Lung (tissue), 12 donors: ENCODE results near the gene IQSEC1. TPM values are rescaled to one million over a fixed set of nuclear protein-coding genes. Genes with fewer than 3 reads are reported as not detected.

Source experiments
- ATAC-seq: fragments of 200-7000 bp; cut with Tn5 transposase; one replicate; pipeline ENCODE4 v1.9.1; 2020; ENCODE audit warnings: moderate number of reproducible peaks; ENCODE audit not compliant: insufficient read depth, low FRiP score
- DNase-seq, 3 donors: peaks; one replicate each; pipeline ENCODE4 v3.0.0-alpha.2; 2013 to 2017
- H3K27ac ChIP-seq, 2 donors: one replicate each; pipeline ENCODE4 v1.5.1; 2013; ENCODE audit warnings: mild to moderate bottlenecking in 2 of 2, moderate library complexity in 2 of 2, control low read depth in 1 of 2, inconsistent platforms in 1 of 2, low read depth in 1 of 2, low read length in 1 of 2
- H3K27me3 ChIP-seq, 3 donors: one replicate each; pipeline ENCODE4 v1.5.1; 2013; ENCODE audit warnings: low read length in 2 of 3; ENCODE audit not compliant: control insufficient read depth in 3 of 3, insufficient read depth in 3 of 3
- H3K36me3 ChIP-seq, 4 donors: one replicate each; pipeline ENCODE4 v1.5.1; 2013; ENCODE audit warnings: low read length in 4 of 4, mild to moderate bottlenecking in 1 of 4, moderate library complexity in 1 of 4; ENCODE audit not compliant: control insufficient read depth in 4 of 4, insufficient read depth in 4 of 4
- H3K4me1 ChIP-seq, 5 donors: one replicate each; pipeline ENCODE4 v1.5.1; 2013; ENCODE audit warnings: low read length in 5 of 5, mild to moderate bottlenecking in 2 of 5, moderate library complexity in 1 of 5; ENCODE audit not compliant: control insufficient read depth in 5 of 5, insufficient read depth in 5 of 5
- H3K4me3 ChIP-seq: one replicate; pipeline ENCODE4 v1.5.1; 2013; ENCODE audit warnings: mild to moderate bottlenecking, control low read depth, moderate library complexity
- H3K9ac ChIP-seq, 2 donors: one replicate each; pipeline ENCODE4 v1.5.1; 2013; ENCODE audit warnings: low read length in 2 of 2, control low read depth in 1 of 2; ENCODE audit not compliant: insufficient read depth in 1 of 2
- H3K9me3 ChIP-seq, 4 donors: one replicate each; pipeline ENCODE4 v1.5.1; 2013; ENCODE audit warnings: low read length in 3 of 4, mild to moderate bottlenecking in 1 of 4, moderate library complexity in 1 of 4; ENCODE audit not compliant: control insufficient read depth in 4 of 4, insufficient read depth in 3 of 4
- CTCF ChIP-seq: IDR thresholded peaks from 2 replicates; pipeline ENCODE4 v1.5.1; 2012; ENCODE audit warnings: mild to moderate bottlenecking; ENCODE audit errors: control extremely low read depth, extremely low read depth
- WGBS, 2 donors: extraction: QIAGEN DNeasy Blood & Tissue Kit; methylation state at CpG; one replicate each; pipeline ENCODE4 v1.1.7; 2013; 5-methylcytosine and 5-hydroxymethylcytosine counted together
- polyA plus RNA-seq, 2 donors: library from polyadenylated mRNA; stranded (reverse); fragments of 200-250 nt; gene quantifications; one replicate each; pipeline ENCODE4 v1.2.1, GENCODE V29; 2013
- total RNA-seq, 2 donors: library from RNA; depleted of rRNA in 1 of 2; stranded (reverse); fragments of >200 nt in 1 of 2; gene quantifications; one replicate each; pipeline ENCODE4 v1.2.1, GENCODE V29; 2014 to 2021
- donor health status: control.
- donor health status: control.
- donor health status: Bipolar disorder and iron deficiency.
- donor health status: healthy.
- donor health status: DM: yes; HTN: yes; CAD: no.

The IQSEC1 gene
- total and polyA plus RNA-seq, 4 donors, result 13.9 to 69.1 (median 31.1) TPM

GRCh38 chr3:13114811-13115575, 41.8 kb upstream of the IQSEC1 start:
- Histone ChIP-seq H3K27me3 (no peaks in the 10 kb centered on the region), H3K4me3 (no peak overlapping the region), H3K4me1 (peaks cover 0 to 10% (median 3%) of the 10 kb centered on the region in 5 donors), H3K27ac (no peak overlapping the region), H3K9me3 (no peaks in the 10 kb centered on the region), H3K36me3 (no peaks in the 10 kb centered on the region), H3K9ac (no peak overlapping the region)
- ATAC-seq (no peak), DNase-seq (no peak)
- 74 to 80% methylated on average over 14 of the region's 14 CpGs for WGBS, 2 donors
- TF ChIP-seq CTCF, result no peak

- Histone ChIP-seq H3K9ac (no peak overlapping the region), H3K9me3 (no peaks in the 10 kb centered on the region), H3K27me3 (no peaks in the 10 kb centered on the region), H3K27ac (no peak overlapping the region), H3K4me3 (no peak overlapping the region), H3K36me3 (no peaks in the 10 kb centered on the region), H3K4me1 (peaks cover 0 to 10% (median 3%) of the 10 kb centered on the region in 5 donors)
- no peak for TF ChIP-seq CTCF
- 83 to 89% methylated on average over 26 to 27 of the region's 27 CpGs for WGBS, 2 donors
- DNase-seq (no peak), ATAC-seq (no peak)
Measured at GRCh38 chr3:13113346-13114330, 40.4 kb upstream of the IQSEC1 start.

- no peak for TF ChIP-seq CTCF
- H3K27ac ChIP-seq, result no peak overlapping the region
- H3K4me3 ChIP-seq, result no peak overlapping the region
- WGBS, 2 donors, result 80 to 90% methylated on average over 15 to 16 of the region's 16 CpGs
- ATAC-seq (no peak), DNase-seq (no peak)
- no peaks in the 10 kb centered on the region for H3K9me3 ChIP-seq
- H3K4me1 ChIP-seq, result peaks cover 0 to 10% (median 3%) of the 10 kb centered on the region in 5 donors
- H3K9ac ChIP-seq, result no peak overlapping the region
- H3K36me3 ChIP-seq, result no peaks in the 10 kb centered on the region
- no peaks in the 10 kb centered on the region for H3K27me3 ChIP-seq
Measured at GRCh38 chr3:13112521-13113345, 39.5 kb upstream of the IQSEC1 start.
